GM21515 (cell line): Measurements from ENCODE around the gene TSNAXIP1.
"Not testable (repeated sequence)": the region's sequence is repeated elsewhere in the genome, so short reads cannot be mapped to it uniquely, and the experiment has no call there.

Experiments used
- ATAC-seq: cut with Tn5 transposase; IDR thresholded peaks from one replicate; pipeline ENCODE4 v1.9.1; 2021; ENCODE audit not compliant: unreplicated experiment

Gene TSNAXIP1

DNA sequence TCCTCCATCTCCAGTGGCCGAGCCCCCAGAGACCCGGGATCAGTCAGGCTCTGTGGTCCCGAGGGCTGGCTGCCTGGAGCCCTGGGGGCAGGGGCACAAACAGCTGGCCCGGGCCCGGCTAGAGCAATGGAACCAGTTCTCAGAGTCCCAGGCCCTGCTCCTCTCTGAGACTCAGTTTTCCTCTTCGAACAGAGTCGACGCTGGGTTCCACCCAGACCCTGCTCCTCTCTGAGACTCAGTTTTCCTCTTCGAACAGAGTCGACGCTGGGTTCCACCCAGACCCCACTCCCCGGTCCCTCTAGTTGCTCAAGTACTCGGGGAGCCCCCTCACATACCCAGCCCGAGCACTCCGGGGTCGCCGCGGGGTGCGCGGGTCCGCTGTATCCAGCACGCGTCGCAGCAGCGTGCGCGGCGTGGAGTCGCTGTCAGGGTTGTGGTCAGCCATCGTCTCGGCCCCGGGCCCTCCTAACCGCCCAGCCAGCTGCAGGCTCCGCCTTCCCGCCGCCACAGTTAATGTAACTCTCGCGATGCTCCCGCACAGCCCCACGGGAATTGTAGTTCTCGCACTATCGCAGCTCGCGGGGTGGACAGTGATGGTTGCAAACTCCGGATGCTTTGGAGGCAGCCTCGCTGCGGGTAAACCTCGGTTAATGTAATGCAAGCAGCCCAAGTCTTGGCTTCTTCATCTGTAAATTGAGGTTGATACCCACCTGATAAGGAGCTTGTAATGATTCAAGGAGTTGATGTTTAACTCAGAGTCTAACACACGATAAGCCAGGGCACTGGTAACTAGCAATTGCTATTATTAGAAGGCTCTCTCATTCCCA is 26.9 kb downstream of the TSNAXIP1 start:
- ATAC-seq = peak; percentile 90

DNA sequence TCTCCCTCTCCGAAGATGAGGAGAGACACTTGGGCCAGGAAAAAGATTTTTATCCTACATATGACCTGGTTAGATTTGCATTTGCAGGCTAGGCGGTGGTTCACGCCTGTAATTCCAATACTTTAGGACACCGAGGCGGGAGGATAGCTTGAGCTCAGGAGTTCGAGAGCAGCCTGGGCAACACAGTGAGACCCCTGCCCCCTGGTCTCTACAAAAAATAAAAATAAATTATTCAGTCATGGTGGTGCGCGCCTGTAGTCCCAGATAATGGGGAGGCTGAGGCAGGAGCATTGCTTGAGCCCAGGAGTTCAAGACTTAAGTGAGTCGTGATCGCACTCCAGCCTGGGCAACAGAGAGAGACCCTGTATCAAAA is 27.5 kb downstream of the TSNAXIP1 start:
- no peak for ATAC-seq

DNA sequence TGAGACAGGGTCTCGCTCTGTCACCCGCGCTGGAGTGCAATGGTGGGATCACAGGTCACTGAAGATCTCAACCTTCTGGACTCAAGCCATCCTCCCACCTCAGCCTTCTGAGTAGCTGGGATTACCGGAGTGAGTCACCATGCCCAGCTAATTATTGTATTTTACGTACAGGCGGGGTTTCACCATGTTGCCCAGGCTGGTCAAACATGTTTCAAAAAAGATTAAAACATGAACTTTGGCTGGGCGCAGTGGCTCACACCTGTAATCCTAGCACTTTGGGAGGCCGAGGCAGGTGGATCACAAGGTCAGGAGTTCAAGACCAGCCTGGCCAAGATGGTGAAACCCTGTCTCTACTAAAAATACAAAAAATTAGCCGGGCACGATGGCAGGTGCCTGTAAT is 30.5 kb downstream of the TSNAXIP1 start:
- ATAC-seq = not testable (repeated sequence)

DNA sequence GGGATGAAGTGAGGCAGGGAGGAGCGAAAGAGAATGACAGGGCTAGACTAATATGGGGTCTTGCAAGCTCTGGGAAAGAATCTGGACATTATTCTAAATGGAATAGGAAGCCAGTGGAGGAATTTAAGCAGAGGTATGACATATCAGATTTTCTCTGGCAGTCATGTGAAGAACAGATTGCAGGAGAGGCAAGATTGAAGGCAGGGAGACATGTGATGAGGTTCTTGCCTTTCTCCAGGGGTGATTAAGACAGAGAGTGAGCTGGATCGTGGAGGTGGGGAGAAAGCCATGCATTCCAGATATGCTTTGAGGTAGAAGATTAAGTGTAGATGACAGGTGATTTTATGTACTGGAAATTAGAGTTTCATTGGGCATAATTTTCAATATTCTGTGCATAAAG is 31.1 kb downstream of the TSNAXIP1 start:
- no peak for ATAC-seq

DNA sequence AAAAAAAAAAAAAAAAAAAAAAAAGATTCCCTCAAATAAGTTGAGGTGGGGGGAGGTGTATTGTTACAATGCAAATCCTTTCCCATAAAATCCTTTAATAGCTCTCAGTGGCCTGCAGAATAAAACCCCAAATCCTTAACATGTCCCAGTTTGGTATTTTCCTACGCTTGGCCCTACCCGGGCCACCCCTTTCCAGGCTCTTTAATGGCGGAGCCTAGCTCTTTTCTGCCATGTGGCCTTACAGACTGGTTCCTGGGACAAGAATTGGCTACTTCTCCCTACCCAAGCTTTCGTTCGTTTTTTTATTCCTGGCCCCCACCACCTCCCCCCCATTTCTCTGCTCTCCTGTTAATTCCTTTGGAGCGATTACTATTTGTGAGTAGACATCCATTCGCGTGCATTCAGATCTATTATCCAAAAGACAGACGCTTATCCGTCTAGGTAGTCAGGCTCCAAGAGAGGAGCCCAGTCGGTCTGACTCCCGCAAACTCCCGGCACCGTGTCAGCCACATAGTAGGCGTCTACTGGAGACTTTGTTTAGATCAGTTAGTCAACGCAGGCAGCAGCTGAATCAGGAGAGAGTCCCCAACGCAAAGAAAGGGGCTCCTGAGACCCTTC is 34.6 kb downstream of the TSNAXIP1 start:
- no peak for ATAC-seq

DNA sequence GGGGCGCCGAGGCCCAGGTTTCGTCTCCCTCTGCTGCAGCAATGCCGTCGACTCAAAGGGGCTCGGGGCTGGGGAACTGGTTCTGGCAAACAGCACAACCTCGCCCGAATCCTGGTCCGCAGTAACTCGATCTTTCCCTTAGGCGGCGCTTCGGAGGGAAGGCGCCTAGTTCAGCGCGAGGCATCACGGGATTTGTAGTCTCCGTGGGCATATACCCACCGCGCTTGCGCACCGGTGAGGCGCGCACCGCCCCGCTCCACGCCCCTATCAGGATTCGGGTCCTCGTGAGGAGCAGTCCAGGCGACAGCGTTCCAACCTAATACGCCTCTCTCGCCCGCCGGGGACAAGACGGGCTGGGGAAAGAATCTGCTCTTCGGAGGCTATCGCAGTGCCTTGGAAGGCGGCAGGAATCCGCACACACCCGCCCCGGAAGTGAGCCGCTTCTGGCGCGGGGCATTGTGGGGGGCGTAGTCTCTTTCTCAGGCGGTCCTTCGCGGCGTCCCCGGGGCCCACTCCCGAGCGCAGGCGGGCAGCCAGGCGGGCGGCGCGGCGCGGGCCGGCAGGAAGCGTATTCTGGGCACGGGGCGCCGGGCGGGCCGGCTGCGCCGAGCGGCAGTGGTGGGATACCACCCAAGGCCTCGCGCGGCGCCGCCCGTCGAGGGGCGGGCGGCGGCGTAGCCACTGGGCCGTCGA is 35.3 kb downstream of the TSNAXIP1 start, which contains the start of gene THAP11:
THAP11 (plus strand) TSS at position 505 of the 693 bp plus-strand sequence. CDS start 235 bp downstream, outside the sequence.
- peak; percentile 47 for ATAC-seq

DNA sequence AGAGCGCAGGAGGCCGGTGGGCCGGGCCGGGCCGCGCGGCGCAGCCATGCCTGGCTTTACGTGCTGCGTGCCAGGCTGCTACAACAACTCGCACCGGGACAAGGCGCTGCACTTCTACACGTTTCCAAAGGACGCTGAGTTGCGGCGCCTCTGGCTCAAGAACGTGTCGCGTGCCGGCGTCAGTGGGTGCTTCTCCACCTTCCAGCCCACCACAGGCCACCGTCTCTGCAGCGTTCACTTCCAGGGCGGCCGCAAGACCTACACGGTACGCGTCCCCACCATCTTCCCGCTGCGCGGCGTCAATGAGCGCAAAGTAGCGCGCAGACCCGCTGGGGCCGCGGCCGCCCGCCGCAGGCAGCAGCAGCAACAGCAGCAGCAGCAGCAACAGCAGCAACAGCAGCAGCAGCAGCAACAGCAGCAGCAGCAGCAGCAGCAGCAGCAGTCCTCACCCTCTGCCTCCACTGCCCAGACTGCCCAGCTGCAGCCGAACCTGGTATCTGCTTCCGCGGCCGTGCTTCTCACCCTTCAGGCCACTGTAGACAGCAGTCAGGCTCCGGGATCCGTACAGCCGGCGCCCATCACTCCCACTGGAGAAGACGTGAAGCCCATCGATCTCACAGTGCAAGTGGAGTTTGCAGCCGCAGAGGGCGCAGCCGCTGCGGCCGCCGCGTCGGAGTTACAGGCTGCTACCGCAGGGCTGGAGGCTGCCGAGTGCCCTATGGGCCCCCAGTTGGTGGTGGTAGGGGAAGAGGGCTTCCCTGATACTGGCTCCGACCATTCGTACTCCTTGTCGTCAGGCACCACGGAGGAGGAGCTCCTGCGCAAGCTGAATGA is 36.0 kb downstream of the TSNAXIP1 start:
- peak; percentile 4 for ATAC-seq

DNA sequence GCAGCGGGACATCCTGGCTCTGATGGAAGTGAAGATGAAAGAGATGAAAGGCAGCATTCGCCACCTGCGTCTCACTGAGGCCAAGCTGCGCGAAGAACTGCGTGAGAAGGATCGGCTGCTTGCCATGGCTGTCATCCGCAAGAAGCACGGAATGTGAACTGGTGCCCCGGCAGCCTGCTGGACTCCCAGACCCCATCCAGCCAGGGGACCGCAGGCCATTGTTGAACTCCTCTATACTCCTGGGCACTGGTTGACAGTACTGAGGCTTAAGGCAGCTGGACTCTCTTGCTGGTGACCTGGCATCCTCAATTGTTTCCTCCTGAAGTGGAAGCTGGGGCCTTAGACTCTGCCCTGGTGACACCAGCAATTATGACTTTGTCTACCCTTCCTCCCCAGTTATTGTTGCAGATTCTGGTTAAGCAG is 36.7 kb downstream of the TSNAXIP1 start:
- ATAC-seq = no peak

DNA sequence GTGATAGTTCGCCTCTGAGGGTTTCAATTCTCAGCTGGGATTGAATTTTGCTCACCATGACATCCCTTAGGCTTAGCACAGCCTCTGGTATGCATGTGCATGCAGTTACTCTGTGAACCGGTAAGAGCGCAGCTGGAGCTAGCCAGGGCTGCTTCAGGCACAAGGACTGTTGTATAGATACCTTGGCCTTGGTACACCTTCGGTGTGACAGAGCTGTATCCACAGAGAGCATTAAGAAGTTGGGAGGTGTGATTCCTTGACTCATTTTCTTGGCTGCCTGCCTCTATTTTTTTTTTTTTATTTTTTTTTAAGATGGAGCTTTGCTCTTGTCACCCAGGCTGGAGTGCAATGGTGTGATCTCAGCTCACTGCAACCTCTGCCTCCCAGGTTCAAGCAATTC is 37.8 kb downstream of the TSNAXIP1 start:
- no peak for ATAC-seq

DNA sequence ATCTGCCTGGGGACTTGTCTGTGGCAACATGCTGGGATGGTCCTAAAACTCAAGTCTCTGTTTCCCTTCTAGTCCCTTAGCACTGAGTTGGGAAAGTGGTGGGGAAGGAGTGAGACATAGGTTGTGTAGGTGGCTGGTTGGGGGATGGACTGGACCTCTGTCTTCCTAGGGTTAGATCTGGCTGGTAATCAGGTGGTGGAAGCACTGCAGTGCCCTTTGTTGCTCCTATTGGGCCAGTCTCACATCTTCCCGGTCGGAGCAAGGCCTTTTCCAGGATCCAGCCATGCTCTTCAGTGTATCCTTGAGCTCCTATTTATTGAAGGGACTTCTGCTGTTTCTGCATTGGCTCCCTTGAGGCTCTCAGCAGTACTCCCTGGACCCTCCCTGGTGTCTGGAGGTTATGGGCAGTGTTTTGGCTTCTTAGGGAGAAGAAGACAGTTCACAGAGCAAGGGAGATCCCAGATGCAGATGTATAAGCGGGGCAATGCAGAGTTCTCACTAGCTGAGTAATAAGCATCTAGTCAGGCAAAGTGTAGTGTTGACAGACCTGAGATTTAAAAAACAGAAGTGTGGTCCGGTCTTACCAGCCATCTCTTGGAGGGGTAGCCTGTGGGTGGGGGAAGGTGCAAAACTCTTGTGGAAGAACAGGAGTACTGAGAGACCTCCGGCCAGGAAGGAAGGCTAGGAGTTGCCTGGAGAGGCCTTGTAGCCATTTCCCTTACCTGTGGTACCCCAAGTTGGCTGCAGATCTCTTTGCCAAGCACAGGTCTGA is 38.8 kb downstream of the TSNAXIP1 start:
- no peak for ATAC-seq

DNA sequence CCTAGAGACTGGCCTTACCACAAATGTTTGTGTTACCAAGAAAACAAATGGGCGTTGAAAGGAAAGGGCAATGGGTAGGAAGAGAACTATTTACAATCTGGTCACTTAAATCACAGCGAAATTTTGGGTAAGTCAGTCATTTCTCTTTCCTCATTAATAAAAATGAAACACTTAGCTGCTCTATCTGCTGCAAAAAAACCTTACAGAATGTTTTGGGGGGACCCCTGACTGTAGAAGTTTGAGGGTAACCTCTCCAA is 39.3 kb downstream of the TSNAXIP1 start:
- ATAC-seq = no peak

DNA sequence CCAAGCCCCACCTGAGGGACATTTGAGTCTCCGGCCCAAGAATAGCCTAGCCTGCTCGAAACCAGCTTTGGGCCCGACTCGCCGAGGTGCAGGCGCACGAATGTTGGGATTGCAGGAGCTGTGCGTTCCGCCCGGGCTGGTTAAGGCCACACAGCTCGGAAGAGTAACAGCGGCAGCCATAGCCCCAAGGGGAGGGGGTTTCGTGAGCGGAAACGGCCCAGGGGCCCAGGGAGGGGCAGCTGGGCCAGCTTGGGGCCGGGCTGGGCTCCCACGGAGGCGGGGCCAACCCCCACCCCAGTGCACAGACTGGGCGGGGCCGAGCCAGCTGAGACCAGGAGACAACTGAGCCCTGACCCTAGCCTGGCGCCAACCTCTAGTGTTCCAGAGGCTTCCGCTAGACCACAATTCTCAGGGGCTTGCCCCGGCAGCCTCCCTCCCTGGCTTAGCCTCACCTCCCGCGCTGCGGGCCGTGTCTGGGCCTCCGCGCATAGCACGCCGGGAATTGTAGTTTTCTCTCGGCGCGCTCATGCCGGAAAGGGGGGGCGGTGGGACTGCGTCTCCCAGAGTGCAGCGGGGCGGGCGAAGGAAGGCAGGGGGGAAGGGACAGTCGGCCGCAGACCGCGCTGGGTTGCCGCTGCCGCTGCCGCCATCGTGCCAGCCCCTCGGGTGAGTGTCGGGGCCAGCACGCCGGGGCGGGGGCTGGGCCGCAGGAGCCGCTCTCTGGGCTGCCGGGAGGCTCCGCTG is 39.8 kb downstream of the TSNAXIP1 start, which contains the start of gene NUTF2:
NUTF2 (plus strand) TSS at position 614 of the 744 bp plus-strand sequence. CDS start 18,198 bp downstream, outside the sequence.
- ATAC-seq = peak; percentile 48

DNA sequence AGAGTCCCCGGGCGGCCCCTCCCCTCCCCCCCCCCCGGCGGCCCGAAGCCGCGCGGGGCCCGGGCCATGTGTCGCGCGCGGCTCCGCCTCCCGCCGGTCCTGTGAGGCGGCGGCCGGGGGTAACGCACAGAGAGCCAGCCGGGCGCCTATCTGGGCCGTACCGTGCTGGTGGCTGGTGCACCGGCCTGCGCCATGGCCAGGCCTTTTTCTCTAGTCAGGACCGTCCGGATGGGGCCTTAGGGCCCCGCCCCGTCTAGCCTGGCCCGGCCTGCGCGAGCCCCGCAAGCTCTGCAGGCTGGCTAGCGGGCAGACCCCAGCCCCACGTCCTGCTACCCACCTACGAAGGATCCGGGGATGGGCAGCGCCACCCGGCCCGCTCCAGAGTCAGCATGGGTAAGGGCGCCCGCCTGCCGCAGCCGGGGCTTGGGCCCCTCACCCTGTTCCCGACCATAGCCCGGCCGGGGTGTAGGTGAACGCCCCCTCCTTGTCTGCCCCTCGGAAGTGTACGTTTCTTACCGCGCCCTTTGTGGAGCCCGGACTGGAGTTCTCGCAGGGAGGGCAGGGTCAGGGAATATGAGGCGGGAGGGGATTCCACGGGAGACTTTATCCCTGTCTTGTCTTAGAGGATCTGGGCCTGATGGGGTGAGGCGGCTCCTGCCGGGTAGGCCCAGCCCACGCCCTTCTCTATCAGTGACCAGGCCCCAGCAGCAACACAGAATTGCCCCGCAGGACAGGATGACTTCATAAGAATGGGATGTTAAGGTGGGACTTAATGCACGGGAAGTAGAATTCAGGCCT is 40.6 kb downstream of the TSNAXIP1 start, which contains the start of gene CENPT:
CENPT (minus strand) TSS at position 630 of the 798 bp plus-strand sequence. CDS start 13,834 bp downstream, outside the sequence.
- ATAC-seq = peak; percentile 36

DNA sequence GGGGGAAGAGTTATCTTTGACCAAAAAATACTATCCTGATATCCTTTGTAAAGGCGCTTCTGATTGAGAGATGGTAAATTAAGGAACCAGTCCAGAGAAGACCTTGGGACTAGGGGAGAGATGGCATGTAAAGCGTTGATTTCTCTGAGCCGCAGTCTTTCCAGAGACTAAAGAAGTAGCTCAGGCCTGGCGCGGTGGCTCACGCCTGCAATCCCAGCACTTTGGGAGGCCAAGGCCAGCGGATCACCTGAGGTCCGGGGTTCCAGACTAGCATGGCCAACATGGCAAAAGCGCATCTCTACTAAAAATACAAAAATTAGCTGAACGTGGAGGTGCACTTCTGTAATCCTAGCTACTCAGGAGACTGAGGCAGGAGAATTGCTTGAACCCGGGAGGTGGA is 41.4 kb downstream of the TSNAXIP1 start:
- no peak for ATAC-seq

DNA sequence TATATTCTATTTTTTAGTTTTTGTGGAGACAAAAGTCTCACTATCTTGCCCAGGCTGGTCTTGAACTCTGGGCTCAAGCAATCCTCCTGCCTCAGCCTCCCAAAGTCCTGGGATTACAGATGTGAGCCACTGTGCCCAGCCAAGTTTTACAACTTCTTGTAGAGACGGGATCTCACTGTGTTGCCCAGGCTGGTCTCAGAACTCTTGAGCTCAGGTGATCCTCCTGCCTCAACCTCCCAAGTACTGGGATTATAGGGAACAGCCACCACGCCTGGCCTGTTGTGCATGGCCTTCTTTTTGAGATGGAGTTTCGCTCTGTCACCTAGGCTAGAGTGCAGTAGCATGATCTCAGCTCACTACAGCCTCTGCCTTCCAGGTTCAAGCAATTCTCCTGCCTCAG is 47.0 kb downstream of the TSNAXIP1 start:
- ATAC-seq = no peak

DNA sequence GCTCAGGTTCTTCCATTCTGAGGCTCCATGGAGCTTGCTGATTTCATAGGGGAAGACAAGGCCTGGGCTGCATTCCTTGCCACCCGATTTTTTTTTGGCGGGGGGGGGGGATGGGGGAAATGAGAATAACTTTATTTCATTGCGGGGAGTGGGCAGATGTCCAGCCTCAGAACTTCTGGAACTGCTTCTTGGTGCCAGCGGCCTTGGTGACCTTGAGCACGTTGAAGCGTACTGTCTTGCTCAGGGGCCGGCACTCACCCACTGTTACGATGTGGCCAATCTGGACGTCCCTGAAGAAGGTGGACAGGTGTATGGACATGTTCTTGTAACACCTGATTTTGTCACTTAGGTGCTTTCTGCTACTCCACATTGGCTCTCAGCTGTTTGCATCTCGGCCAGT is 49.1 kb downstream of the TSNAXIP1 start:
- no peak for ATAC-seq

DNA sequence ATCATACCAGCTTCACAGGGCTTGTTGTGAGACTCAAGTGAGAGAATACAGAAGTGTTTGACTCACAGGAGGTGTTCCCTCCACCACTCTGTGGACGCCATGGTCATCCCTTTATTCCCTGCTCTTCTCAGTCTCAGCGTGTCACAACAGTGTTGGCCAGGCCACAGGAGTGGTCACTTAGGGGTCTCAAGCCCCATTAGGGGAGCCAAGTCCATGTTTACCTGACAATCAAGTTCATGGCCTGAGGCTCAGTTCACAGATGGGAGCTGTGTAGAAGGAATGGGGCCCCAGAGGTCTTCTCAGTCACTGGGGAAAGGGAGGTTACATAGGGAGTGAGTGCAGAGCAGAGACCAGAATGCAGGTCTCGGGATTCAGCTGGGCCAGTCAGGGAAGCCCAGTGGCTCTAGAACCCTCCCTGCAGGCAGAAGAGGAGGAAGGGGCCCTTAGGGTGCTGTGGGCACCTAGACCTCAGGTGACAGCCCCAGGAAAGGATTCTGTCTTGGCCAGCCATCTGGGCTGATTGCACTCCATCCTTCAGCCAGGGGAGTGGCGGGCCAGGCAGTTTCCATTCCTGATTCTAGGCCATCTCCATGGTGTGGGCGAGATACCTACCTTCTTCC is 50.3 kb downstream of the TSNAXIP1 start:
- ATAC-seq = no peak

DNA sequence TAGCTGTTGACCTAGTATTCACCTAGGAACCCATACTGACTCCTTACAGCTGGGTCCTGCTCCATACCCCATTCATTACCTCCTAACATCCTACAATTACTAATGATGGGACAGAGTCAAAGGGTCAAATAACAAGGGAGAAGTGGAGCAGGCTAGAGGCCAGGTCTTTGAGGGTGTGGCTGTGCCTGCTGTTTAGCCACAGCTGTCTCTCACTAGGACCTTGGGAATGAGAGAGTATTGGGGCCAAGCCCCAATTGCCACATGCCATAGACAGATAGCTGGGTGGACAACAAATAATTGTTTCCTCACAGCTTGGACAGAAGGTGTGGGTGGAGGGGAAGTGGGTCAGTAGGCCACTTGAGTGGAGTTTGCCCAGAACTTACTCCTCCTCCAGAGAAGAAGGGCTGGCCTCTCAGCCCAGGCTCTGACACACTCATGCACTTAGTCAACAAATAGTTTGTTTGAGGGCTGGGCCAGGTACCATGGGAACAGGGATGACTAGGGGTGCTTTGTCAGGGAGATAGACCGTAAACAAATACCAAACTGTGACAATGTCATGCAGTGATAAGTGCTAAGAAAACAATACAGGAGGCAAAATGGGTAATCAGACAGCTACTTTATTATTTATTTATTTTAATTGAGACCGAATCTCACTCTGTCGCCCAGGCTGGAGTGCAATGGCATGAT is 51.0 kb downstream of the TSNAXIP1 start:
- ATAC-seq = no peak
